Measurements from ENCODE around the gene KCNG2.

DNA sequence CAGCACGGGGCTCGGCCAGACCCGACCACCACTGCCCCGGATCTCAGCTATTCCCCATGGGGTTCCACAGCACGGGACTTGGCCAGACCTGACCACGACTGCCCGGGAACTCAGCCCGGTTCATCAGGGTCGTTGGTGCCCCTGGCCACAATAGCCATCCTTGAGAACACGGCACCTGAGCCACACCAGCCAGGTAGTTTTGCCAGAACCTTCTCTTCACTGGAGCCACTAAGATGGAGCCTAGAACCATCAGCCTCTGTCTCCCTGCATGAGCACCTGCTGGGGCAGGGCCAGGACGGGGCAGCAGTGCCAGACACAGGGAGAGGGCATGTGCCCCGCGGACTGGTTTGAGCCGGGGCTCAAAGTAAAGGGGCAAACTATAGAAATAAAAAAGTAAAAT lies 11.4 kb upstream of the KCNG2 start:
- TF ChIP-seq, protein P1, sequence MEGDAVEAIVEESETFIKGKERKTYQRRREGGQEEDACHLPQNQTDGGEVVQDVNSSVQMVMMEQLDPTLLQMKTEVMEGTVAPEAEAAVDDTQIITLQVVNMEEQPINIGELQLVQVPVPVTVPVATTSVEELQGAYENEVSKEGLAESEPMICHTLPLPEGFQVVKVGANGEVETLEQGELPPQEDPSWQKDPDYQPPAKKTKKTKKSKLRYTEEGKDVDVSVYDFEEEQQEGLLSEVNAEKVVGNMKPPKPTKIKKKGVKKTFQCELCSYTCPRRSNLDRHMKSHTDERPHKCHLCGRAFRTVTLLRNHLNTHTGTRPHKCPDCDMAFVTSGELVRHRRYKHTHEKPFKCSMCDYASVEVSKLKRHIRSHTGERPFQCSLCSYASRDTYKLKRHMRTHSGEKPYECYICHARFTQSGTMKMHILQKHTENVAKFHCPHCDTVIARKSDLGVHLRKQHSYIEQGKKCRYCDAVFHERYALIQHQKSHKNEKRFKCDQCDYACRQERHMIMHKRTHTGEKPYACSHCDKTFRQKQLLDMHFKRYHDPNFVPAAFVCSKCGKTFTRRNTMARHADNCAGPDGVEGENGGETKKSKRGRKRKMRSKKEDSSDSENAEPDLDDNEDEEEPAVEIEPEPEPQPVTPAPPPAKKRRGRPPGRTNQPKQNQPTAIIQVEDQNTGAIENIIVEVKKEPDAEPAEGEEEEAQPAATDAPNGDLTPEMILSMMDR (tag by site-specific recombination; IDR thresholded peaks at IDR 0.05): no peak
- TF ChIP-seq ZNF544 (tag by site-specific recombination; IDR thresholded peaks at IDR 0.05): no peak
- no peak for TF ChIP-seq ZNF354C (tag by site-specific recombination; IDR thresholded peaks at IDR 0.05; ENCODE audit: borderline replicate concordance, low read depth)
- no peak for TF ChIP-seq ZNF776 (tag by site-specific recombination; IDR thresholded peaks at IDR 0.05; ENCODE audit: borderline replicate concordance)
- no peak for TF ChIP-seq HOXC10 (CRISPR knock-in tag; IDR thresholded peaks at IDR 0.05)
- no peak for TF ChIP-seq ZNF785 (tag by site-specific recombination; IDR thresholded peaks at IDR 0.05)
- TF ChIP-seq GLI4 (tag by site-specific recombination; IDR thresholded peaks at IDR 0.05): no peak
- TF ChIP-seq REST (tag by site-specific recombination; IDR thresholded peaks at IDR 0.05): no peak
- no peak for TF ChIP-seq PRDM4 (tag by site-specific recombination; IDR thresholded peaks at IDR 0.05)
